Endothelial cell of umbilical vein (primary cell): ENCODE results near the gene PCDH15. TPM values are rescaled to one million over a fixed set of nuclear protein-coding genes. Genes with fewer than 3 reads are reported as not detected.

ENCODE experiments used
- BruUV-seq: library from RNA; stranded (reverse); fragments of 400-500 nt; replicated peaks from 2 replicates; lab custom pipeline; 2021; lab: Mats Ljungman, UMichigan
- CTCF ChIA-PET: fragments of 300-600, 350-600 bp; sonication (Branson Sonifier 250); formaldehyde crosslinking; loops from one replicate; lab custom pipeline; 2021; ENCODE audit warnings: antibody characterized with exemption, inconsistent platforms; lab: Charles Lee
- POLR2A ChIA-PET: fragments of 300-600, 350-600 bp; sonication (Branson Sonifier 250); formaldehyde crosslinking; loops from one replicate; lab custom pipeline; 2021; ENCODE audit warnings: antibody characterized with exemption, inconsistent platforms; lab: Charles Lee
- DNase-seq: peaks from one replicate; pipeline ENCODE4 v3.0.0-alpha.2; 2011; ENCODE audit warnings: low read depth, low spot score
- FAIRE-seq: peaks from 2 replicates; lab custom pipeline; 2011; peaks lifted over from hg19 to GRCh38; lab: Jason Lieb, UNC
- H2AFZ ChIP-seq: 2 replicates; pipeline ENCODE4 v1.6.0; 2012; ENCODE audit warnings: low read depth, low read length, control low read depth, inconsistent platforms
- H3K27ac ChIP-seq: 2 replicates; pipeline ENCODE4 v1.5.1; 2011; ENCODE audit warnings: low read depth, mild to moderate bottlenecking, control low read depth, low read length, moderate library complexity; ENCODE audit not compliant: insufficient read depth
- H3K27me3 ChIP-seq, 2 experiments: 2 replicates each; pipeline versions ENCODE4 v1.6.0 to v1.6.1; 2011; ENCODE audit warnings: low read length in 2 of 2, mixed read lengths in 1 of 2; ENCODE audit not compliant: control insufficient read depth in 2 of 2, insufficient read depth in 2 of 2
- H3K36me3 ChIP-seq, 2 experiments: 2 replicates in 1 of 2; 3 replicates in 1 of 2; pipeline ENCODE4 v1.5.1; 2011; ENCODE audit warnings: low read length in 2 of 2, mild to moderate bottlenecking in 1 of 2, moderate library complexity in 1 of 2; ENCODE audit not compliant: control insufficient read depth in 2 of 2, insufficient read depth in 2 of 2; ENCODE audit errors: extremely low read depth in 1 of 2
- H3K4me1 ChIP-seq: 3 replicates; pipeline ENCODE4 v1.5.1; 2011; ENCODE audit warnings: mild to moderate bottlenecking, low read length; ENCODE audit not compliant: control insufficient read depth, insufficient read depth; ENCODE audit errors: extremely low read depth
- H3K4me2 ChIP-seq: 2 replicates; pipeline ENCODE4 v1.6.1; 2011; ENCODE audit warnings: low read length, control low read depth, mixed read lengths; ENCODE audit not compliant: insufficient read depth
- H3K4me3 ChIP-seq, 3 experiments: fragments of 200-600 bp in 1 of 3; sonication (generic), shearing (Covaris generic) in 1 of 3; replicated peaks in 1 of 3; 2 replicates each; pipeline ENCODE4 v1.5.1; 2011 to 2016; ENCODE audit warnings: control low read depth in 3 of 3, low read length in 3 of 3, mild to moderate bottlenecking in 2 of 3, inconsistent platforms in 1 of 3, low read depth in 1 of 3, moderate library complexity in 1 of 3; ENCODE audit not compliant: insufficient read depth in 1 of 3
- H3K79me2 ChIP-seq: 2 replicates; pipeline ENCODE4 v1.6.0; 2012; ENCODE audit warnings: low read length, inconsistent platforms; ENCODE audit not compliant: control insufficient read depth, insufficient read depth
- H3K9ac ChIP-seq: replicated peaks from 2 replicates; pipeline ENCODE3; 2011; ENCODE audit warnings: low read length, control low read depth; ENCODE audit not compliant: insufficient read depth; ENCODE audit errors: extremely low read depth
- H3K9me1 ChIP-seq: replicated peaks from 3 replicates; pipeline ENCODE4 v1.6.0; 2011; ENCODE audit warnings: mild to moderate bottlenecking, low read length; ENCODE audit not compliant: control insufficient read depth, insufficient read depth; ENCODE audit errors: extremely low read depth
- H3K9me3 ChIP-seq: replicated peaks from 2 replicates; pipeline ENCODE4 v1.5.1; 2012; ENCODE audit warnings: low read length, inconsistent platforms; ENCODE audit not compliant: control insufficient read depth, insufficient read depth
- H4K20me1 ChIP-seq: replicated peaks from 2 replicates; pipeline ENCODE3; 2011; ENCODE audit warnings: mild to moderate bottlenecking, low read length; ENCODE audit not compliant: control insufficient read depth, insufficient read depth; ENCODE audit errors: extremely low read depth
- CTCF ChIP-seq, 2 donors: IDR thresholded peaks; 1 replicate in 1 of 2; 2 replicates in 1 of 2; pipeline ENCODE4 v1.5.1; 2011; ENCODE audit warnings: low read length in 2 of 2, mild to moderate bottlenecking in 2 of 2, moderate library complexity in 2 of 2, control low read depth in 1 of 2, inconsistent platforms in 1 of 2, low read depth in 1 of 2; ENCODE audit not compliant: insufficient read depth in 1 of 2; ENCODE audit errors: extremely low read depth in 1 of 2
- EZH2 ChIP-seq: IDR thresholded peaks from 2 replicates; pipeline ENCODE4 v1.6.1; 2012; ENCODE audit warnings: borderline replicate concordance, low read depth, mild to moderate bottlenecking, moderate library complexity, low read length, inconsistent platforms; ENCODE audit not compliant: severe bottlenecking
- FOS ChIP-seq: IDR thresholded peaks from 2 replicates; pipeline ENCODE4 v1.6.1; 2011; ENCODE audit warnings: mild to moderate bottlenecking, low read length, moderate library complexity, borderline replicate concordance; ENCODE audit not compliant: insufficient read depth
- GATA2 ChIP-seq: IDR thresholded peaks from 2 replicates; pipeline ENCODE4 v1.7.0; 2011; ENCODE audit warnings: low read depth, mild to moderate bottlenecking, moderate library complexity, mixed read lengths, low read length; ENCODE audit not compliant: insufficient read length, insufficient read depth
- JUN ChIP-seq: IDR thresholded peaks from 2 replicates; pipeline ENCODE4 v1.6.1; 2011; ENCODE audit warnings: borderline replicate concordance, low read depth; ENCODE audit not compliant: insufficient read length, insufficient read depth
- MAX ChIP-seq: IDR thresholded peaks from 2 replicates; pipeline ENCODE4 v1.6.1; 2011; ENCODE audit not compliant: insufficient read depth, insufficient read length
- MYC ChIP-seq: IDR thresholded peaks from one replicate; pipeline ENCODE4 v1.6.1; 2011; ENCODE audit warnings: mild to moderate bottlenecking, low read depth, low read length
- POLR2A ChIP-seq: IDR thresholded peaks from 2 replicates; pipeline ENCODE4 v1.6.1; 2012; ENCODE audit warnings: low read depth, mild to moderate bottlenecking, control low read depth, low read length
- POLR2AphosphoS5 ChIP-seq: IDR thresholded peaks from 2 replicates; pipeline ENCODE4 v1.6.1; 2012; ENCODE audit warnings: low read depth, mild to moderate bottlenecking, control low read depth, low read length, moderate library complexity; ENCODE audit not compliant: insufficient read depth
- dilution Hi-C: fragments of 300-500 bp; cut with MboI; formaldehyde crosslinking; loops from one replicate; pipeline ENCODE4 v1.15.0; 2019; ENCODE audit warnings: low sequenced_read_pairs; ENCODE audit not compliant: extremely low pct_ligation_motif_present
- intact Hi-C: fragments of 100-400 bp; cut with micrococcal nuclease; formaldehyde crosslinking; loops from one replicate; pipeline ENCODE4 v1.10.0; 2022
- polyA plus RNA-seq, 4 experiments: library from polyadenylated mRNA; depleted of rRNA in 3 of 4; stranded (reverse) in 3 of 4; unstranded in 1 of 4; fragments of >200 nt; gene quantifications; 2 replicates each; pipeline versions ENCODE4 v1.2.1 to v1.2.3, GENCODE V29; 2011 to 2012; ENCODE audit warnings: missing spikeins in 1 of 4
- total RNA-seq: library from RNA; stranded (reverse); gene quantifications from 2 replicates; pipeline ENCODE4 v1.2.3, GENCODE V29; 2021

Gene PCDH15
- total and polyA plus RNA-seq, 2 donors (not counting 3 experiments of a cell fraction or from before 2014, with no cell fraction given) = 0.04 TPM; not detected in 1

- H3K9me1 ChIP-seq = no peaks in the 10 kb centered on the region
- no peaks in the 10 kb centered on the region for H3K36me3 ChIP-seq
- H3K4me3 ChIP-seq = no peak overlapping the region
- H3K4me2 ChIP-seq = no peak overlapping the region
- CTCF ChIA-PET = no interaction called here
- POLR2A ChIA-PET = no interaction called here
- no peak for FAIRE-seq
- H3K9ac ChIP-seq = no peak overlapping the region
- DNase-seq = no peak
- H3K79me2 ChIP-seq = no peaks in the 10 kb centered on the region
- H3K27me3 ChIP-seq = no peaks in the 10 kb centered on the region
- dilution Hi-C loops (no loop called here), intact Hi-C loops (no loop called here)
- no peaks in the 10 kb centered on the region for H4K20me1 ChIP-seq
- H3K4me1 ChIP-seq = no peaks in the 10 kb centered on the region
- no peak overlapping the region for H2AFZ ChIP-seq
- no TSS peak for BruUV-seq
- TF ChIP-seq EZH2 = no peak
- no peak for TF ChIP-seq CTCF (IDR thresholded peaks at IDR 0.05; ENCODE audit: extremely low read depth in 1 of 2, insufficient read depth in 1 of 2, low read depth in 1 of 2, low read length in 2 of 2)
- no peak for TF ChIP-seq POLR2A
- no peak for TF ChIP-seq POLR2AphosphoS5
- TF ChIP-seq MYC = no peak
- TF ChIP-seq GATA2 = no peak
- no peak for TF ChIP-seq JUN
- no peak for TF ChIP-seq MAX
- no peak for TF ChIP-seq FOS
- H3K27ac ChIP-seq = no peak overlapping the region
- H3K9me3 ChIP-seq = no peaks in the 10 kb centered on the region
These were observed 791.4 kb downstream of the PCDH15 start for GRCh38 chr10:54009672-54010071.
